Prostate gland (tissue), 2 donors: ENCODE measurements around the gene GAK.

Source experiments
- CTCF ChIP-seq, 4 experiments: fragments of 200-600 bp in 2 of 4; fragments of 450-650 bp in 2 of 4; sonication (generic) in 2 of 4; IDR thresholded peaks; 1 replicate in 3 of 4; 2 replicates in 1 of 4; pipeline ENCODE4 v1.5.1; 2016 to 2019; ENCODE audit warnings: antibody characterized with exemption in 4 of 4, mild to moderate bottlenecking in 2 of 4, moderate library complexity in 2 of 4
- POLR2A ChIP-seq: fragments of 450-650 bp; IDR thresholded peaks from one replicate; pipeline ENCODE4 v1.6.1; 2016; ENCODE audit warnings: antibody characterized with exemption, mild to moderate bottlenecking

- TF ChIP-seq CTCF (IDR thresholded peaks at IDR 0.05) (no peak), POLR2A (no peak)
These were observed 30.4 kb upstream of the GAK start for GRCh38 chr4:962231-963208.
